ENCODE results near the gene HNF1B.

HNF1B gene

GRCh38 chr17:37761961-37762360, 17.1 kb upstream of the HNF1B start:
- DNase-seq (ENCODE audit: low read depth): no peak

- no peak for DNase-seq (ENCODE audit: low read depth)
These were observed 16.2 kb upstream of the HNF1B start for GRCh38 chr17:37761059-37761458.

DNA sequence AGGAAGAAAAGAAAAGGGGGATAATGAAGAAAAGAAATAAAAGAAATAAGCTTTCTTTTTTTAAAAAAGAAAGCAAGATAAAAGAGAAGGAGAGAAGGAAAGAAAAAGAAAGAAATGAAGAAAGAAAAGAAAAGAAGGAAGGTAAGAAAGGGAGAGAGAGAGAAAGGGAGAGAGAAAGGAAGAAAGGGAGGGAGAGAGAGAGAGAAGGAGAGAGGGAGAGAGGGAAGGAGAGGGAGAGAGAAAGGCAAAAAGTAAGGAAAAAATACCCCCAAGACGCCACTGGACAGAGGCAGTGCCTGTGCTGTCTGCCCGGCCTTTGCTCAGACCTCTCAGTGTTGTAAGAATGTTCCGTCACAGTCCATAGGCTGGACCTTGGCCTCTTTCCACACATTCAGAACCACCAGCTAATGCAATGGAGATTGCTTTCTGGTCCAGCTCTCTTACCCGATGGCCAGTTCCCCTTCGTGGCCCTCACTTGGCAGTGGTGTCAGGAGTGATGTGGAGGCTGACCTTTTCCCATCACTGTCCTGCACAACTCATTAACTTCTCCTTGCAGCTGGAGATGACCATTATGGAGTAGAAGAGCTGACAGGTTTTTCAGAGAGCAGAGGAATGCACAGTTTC, 14.3 kb upstream of the HNF1B start:
- DNase-seq (ENCODE audit: low read depth): no peak

DNA sequence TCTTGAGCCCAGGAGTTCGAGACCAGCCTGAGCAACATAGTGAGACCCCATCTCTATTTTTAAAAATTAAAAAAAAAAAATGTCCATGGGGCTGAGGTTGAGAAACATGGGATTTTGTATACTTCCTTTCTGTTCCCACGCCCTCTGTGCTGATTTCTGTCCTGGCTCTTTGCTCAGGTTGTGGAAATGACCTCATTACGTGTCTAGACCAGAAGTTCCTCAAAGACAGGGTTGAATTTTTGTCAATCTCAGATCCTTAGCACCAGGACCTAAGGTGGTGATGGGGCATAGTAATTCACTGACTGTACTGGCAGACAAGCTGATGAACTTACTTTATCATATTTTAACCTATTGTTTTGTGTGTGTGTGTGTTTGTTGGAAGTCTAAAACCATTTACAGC, 11.2 kb upstream of the HNF1B start:
- DNase-seq (ENCODE audit: low read depth): no peak

DNA sequence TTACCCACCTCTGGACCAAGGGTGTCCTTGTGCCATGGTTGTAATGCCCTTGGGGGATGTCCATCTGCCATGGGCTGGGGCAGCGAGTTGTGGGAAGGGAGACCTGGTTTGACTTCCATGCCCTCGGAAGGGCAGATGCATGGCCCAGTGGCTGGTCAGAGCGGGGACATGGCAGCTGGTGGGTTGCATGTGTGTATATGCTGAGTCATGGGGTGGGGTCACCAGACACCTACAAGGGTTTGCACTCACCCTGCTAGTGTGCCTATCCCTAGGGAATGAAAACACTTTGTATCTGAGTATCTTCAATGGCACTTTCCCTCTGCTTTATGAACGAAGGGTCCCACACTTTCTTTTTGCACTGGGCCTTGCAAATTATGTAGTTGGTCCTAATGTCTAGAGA, 10.6 kb upstream of the HNF1B start:
- DNase-seq (ENCODE audit: low read depth): no peak

DNA sequence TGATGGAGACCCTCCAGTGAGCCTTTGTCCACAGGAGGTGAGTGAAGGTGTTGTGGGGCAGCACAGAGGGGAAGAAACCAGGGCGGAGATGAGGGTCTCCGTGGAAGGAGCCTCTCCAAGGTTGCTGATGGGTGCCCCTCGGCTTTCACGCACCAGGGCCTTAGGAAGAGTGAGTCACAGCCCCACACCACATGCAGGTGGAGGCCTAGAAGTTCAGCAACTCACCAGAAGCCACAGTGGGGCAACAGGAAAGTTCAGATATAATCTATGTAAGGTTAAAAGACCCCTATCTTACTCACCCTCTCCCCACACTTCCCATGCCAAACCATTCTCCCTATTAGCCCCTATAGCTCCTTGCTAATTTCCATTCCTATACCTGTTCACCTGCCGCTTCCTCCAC, 9.5 kb upstream of the HNF1B start:
- DNase-seq (ENCODE audit: low read depth): no peak

GRCh38 chr17:37752482-37752881, 7.6 kb upstream of the HNF1B start:
- peak; percentile 33 for DNase-seq (ENCODE audit: low read depth)

GRCh38 chr17:37750768-37751475, 6.1 kb upstream of the HNF1B start:
- DNase-seq (ENCODE audit: low read depth): no peak

DNA sequence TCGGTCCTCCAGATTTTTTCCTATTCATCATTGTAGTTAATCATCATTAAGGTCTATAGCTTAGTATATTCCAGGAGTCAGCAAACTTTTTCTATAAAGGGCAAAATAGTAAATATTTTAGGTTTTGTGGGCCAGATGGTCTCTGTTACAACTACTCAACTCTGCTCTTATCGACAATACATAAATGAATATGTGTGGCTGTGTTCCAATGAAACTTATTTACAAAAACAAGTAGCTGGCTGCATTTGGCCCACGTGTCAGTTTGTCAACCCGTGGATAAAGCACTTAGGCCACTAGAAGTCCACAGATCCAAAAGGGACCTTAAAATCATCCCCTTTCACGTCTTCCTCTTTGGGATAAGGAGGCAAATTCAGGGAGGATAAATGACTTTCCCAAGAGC, 5.4 kb upstream of the HNF1B start:
- no peak for DNase-seq (ENCODE audit: low read depth)

- no peak for DNase-seq (ENCODE audit: low read depth)
These were observed 2.4 kb upstream of the HNF1B start for GRCh38 chr17:37747222-37747621.

DNA sequence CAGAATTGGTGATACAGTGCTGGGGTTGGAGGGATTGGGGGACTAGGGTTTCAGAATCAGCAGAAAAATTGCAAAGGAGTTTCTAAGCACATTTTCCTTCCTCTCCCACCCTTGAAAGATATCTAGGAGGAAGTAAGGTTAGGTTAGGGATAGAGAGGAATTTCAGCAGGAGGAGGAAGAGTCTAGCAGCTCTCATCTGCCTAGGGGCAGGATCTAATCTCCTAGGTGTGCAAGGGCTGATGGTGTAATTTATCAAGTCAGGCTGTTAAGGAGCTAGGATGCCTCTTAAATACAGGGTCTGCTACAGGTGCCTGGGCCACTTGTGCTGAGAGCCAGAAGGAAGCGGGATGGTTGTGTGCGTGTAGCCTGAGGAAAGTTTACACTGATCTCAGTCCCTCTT, 1.8 kb upstream of the HNF1B start:
- no peak for DNase-seq (ENCODE audit: low read depth)

GRCh38 chr17:37745801-37746426, 1.1 kb upstream of the HNF1B start:
- DNase-seq (ENCODE audit: low read depth): no peak

GRCh38 chr17:37744633-37744927, 279 bp downstream of the HNF1B start:
- no peak for DNase-seq (ENCODE audit: low read depth)

GRCh38 chr17:37743875-37744632, 805 bp downstream of the HNF1B start:
- DNase-seq (ENCODE audit: low read depth): no peak

DNA sequence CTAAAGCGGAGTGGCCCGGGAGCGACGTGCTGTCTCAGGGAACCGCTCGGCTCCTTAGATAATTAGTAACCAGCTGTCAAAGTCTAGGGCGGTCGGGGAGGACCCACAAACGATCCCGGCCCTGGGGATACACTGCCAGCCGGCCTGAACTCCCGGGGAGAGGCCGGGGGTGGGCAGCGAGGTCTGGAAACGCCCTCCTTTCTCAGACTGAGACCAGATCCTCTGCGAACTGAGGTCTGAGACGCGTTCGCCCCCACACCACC, 1.3 kb downstream of the HNF1B start:
- DNase-seq (ENCODE audit: low read depth): no peak

GRCh38 chr17:37742762-37743611, 1.9 kb downstream of the HNF1B start:
- no peak for DNase-seq (ENCODE audit: low read depth)

DNA sequence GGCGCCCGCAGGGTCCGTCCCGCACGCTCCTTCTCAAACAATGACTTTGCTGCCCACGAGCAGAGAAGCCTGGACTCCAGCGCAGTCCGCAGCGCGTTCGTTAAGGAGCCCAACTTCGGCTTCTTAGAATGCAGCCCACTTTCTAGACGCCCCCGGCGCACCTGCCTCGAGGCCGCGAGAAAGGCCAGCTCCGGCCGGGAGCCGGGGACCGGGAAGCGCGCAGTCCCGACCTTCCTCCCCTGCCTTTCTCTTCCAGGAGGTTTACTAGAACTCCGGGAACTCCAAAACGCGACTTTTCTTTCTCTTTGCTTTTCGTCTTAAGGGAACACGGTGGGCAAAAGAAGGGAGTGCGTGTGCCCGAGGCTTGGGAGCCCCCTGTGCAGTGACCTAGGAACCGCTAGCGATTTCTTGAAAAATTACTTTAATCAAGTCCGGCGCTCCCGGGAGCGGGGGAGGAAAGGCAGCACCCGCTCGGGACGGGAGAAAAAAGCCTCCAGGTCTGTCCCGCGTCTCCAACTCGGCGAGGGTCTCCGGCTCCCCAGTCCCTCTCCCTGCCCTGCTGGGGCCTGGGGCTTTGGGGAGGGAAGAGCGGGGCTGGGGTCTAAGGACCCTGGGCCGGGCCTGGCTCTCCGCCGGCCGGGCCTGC, 2.6 kb downstream of the HNF1B start:
- DNase-seq (ENCODE audit: low read depth): no peak

DNA sequence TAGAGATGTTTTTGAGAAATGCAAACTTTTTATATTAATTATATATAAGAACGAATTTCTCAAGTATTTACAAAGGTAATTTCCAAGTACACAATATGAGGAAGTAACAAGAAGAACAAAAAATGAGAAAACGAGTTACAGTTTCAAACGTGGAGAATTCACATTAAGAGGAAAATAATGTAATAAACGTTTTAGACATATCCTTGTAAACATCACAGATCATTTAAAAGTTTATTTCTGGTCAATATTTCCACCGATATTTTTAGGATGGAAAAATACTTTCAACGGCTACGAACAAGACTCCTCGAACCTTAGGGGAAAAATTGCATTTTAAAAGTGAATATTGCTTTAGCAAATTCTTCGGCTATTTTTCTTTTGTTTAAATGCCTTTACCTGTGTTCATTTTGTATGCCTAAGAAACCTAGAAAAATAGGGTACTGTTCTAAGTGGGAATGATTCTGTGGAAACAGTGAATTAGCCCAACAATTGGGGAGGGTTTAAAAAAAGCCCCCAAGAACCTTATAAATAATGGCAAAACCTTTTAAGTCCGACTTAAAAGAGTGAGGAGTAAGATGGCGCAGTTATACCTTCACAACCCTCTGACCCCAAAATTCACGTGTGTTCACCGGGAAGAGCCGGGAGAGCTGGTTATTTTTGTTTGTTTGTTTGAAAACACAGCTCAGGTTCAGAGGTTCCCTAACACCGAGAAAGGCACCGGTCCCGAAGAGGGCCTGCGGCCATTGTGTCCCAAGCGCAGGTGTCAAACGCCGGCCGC, 3.3 kb downstream of the HNF1B start:
- no peak for DNase-seq (ENCODE audit: low read depth)

DNA sequence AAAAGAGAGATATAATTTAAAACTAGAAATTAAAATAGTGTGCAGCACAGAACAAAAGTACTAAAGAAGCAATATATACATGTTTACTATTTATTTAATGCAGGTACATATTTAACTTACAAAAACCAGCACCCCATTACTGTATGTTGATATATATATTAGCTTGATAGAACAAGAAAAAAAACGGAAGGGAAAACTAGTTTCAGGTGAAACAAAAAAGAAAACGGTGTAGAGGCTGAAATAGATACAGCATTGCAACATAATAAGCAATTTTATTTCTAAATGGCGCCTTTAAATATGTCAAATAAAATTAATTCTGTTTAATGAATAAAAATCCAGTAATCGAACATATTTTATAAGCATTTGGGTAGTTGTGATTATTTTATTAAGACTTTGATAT, 3.9 kb downstream of the HNF1B start:
- no peak for DNase-seq (ENCODE audit: low read depth)

- peak; percentile 53 for DNase-seq (ENCODE audit: low read depth)
These were observed 6.9 kb downstream of the HNF1B start for GRCh38 chr17:37737971-37738370.

- DNase-seq (ENCODE audit: low read depth): peak; percentile 23
These were observed 7.8 kb downstream of the HNF1B start for GRCh38 chr17:37737081-37737480.
